SK-N-DZ (cell line): ENCODE results near the gene RBM27.

Source experiments
- small RNA-seq, 2 experiments: library from RNA; depleted of rRNA; stranded (forward); fragments of <200 nt; gene quantifications; one replicate each; pipeline ENCODE3, GENCODE V24; 2014

Gene RBM27

Small RNAs within 50 kb of the gene (small RNA-seq; reads per million reads assigned to genes)
- 0 reads per million in 2 experiments for gene RNU7-180P
